ENCODE measurements around the gene SLX9. TPM values are rescaled to one million over a fixed set of nuclear protein-coding genes. Genes with fewer than 3 reads are reported as not detected.

The SLX9 gene
- total and polyA plus RNA-seq, 2 experiments from 2014 or later, result 25.6 to 35.8 TPM

- no peaks in the 10 kb centered on the region for H3K4me1 ChIP-seq (ENCODE audit: insufficient read depth)
- WGBS, 2 experiments (ENCODE audit: low coverage in 1 of 2, low lambda C conversion rate in 2 of 2, missing lambda C conversion rate in 2 of 2), result 71% methylated on average over 21 to 27 of the region's 27 CpGs
- no peak for DNase-seq
- TF ChIP-seq EZH2phosphoT487 (IDR thresholded peaks at IDR 0.05; ENCODE audit: insufficient read depth, low read depth) (no peak), EZH2 (IDR thresholded peaks at IDR 0.05; ENCODE audit: insufficient read depth, poor library complexity, severe bottlenecking) (no peak)
- H3K9me3 ChIP-seq (ENCODE audit: low read depth), result no peaks in the 10 kb centered on the region
- H3K36me3 ChIP-seq (ENCODE audit: low read depth), result no peaks in the 10 kb centered on the region
- H3K27ac ChIP-seq, result no peak overlapping the region
- no peaks in the 10 kb centered on the region for H3K27me3 ChIP-seq (replicated peaks; ENCODE audit: insufficient read depth)
- no peaks in the 10 kb centered on the region; the same call in 1 of the 2 replicates for H3F3A ChIP-seq (ENCODE audit: insufficient read depth)
- no peak overlapping the region for H3K4me2 ChIP-seq (ENCODE audit: unreplicated experiment)
- no peaks in the 10 kb centered on the region for H3K9me2 ChIP-seq (ENCODE audit: insufficient read depth)
- no peaks in the 10 kb centered on the region for H4K20me1 ChIP-seq (ENCODE audit: insufficient read depth)
- H3K4me3 ChIP-seq, result no peak overlapping the region
- H3K9ac ChIP-seq, result no peak overlapping the region
- in situ Hi-C loops (cut with MboI), result no loop called here
- H3K79me2 ChIP-seq (ENCODE audit: insufficient read depth), result no peaks in the 10 kb centered on the region
- no peak overlapping the region for H2AFZ ChIP-seq
These were observed 38.3 kb upstream of the SLX9 start for GRCh38 chr21:44901391-44902074.

DNA sequence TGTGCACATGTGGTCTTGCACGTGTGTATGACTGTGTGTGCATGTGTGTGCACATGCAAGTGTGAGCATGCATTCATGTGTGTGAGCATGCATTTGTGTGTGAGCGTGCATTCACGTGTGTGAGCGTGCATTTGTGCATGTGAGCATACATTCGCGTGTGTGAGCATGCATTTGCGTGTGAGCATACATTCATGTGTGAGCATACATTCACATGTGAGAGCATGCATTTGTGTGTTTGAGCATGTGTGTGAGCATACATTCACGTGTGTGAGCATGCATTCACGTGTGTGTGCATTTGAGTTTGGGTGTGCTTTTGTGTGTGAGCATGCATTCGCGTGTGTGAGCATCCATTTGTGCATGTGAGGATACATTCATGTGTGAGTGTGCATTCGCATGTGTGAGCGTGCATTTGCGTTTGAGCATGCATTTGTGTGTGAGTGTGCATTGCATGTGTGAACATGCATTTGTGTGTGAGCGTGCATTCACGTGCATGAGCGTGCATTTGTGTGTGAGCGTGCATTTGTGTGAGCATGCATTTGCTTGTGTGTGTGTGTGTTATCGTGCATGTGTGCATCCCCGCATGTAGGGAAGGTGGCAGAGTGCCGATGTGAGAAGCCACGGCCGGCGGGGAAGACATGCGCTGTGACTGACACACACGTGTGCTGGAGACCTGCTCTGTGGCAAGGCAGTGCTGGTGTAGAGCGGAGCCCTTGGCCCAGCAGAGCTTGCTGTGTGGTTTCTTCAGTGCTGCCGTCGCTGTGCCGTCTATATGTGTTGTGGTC lies 37.4 kb upstream of the SLX9 start:
- Histone ChIP-seq H2AFZ (no peak overlapping the region), H3K9me2 (ENCODE audit: insufficient read depth) (no peaks in the 10 kb centered on the region), H3K36me3 (ENCODE audit: low read depth) (no peaks in the 10 kb centered on the region), H3K79me2 (ENCODE audit: insufficient read depth) (no peaks in the 10 kb centered on the region), H3K9me3 (ENCODE audit: low read depth) (no peaks in the 10 kb centered on the region), H3K4me1 (ENCODE audit: insufficient read depth) (no peaks in the 10 kb centered on the region), H3F3A (ENCODE audit: insufficient read depth) (no peaks in the 10 kb centered on the region; the same call in 1 of the 2 replicates), H3K9ac (no peak overlapping the region), H3K4me3 (no peak overlapping the region), H3K27me3 (replicated peaks; ENCODE audit: insufficient read depth) (no peaks in the 10 kb centered on the region), H3K27ac (no peak overlapping the region), H3K4me2 (ENCODE audit: unreplicated experiment) (no peak overlapping the region), H4K20me1 (ENCODE audit: insufficient read depth) (no peaks in the 10 kb centered on the region)
- in situ Hi-C loops (cut with MboI), result no loop called here
- TF ChIP-seq EZH2 (IDR thresholded peaks at IDR 0.05; ENCODE audit: insufficient read depth, poor library complexity, severe bottlenecking) (no peak), EZH2phosphoT487 (IDR thresholded peaks at IDR 0.05; ENCODE audit: insufficient read depth, low read depth) (no peak)
- no peak for DNase-seq
- 86% methylated on average over 29 to 30 of the region's 30 CpGs for WGBS, 2 experiments (ENCODE audit: low coverage in 1 of 2, low lambda C conversion rate in 2 of 2, missing lambda C conversion rate in 2 of 2)

DNA sequence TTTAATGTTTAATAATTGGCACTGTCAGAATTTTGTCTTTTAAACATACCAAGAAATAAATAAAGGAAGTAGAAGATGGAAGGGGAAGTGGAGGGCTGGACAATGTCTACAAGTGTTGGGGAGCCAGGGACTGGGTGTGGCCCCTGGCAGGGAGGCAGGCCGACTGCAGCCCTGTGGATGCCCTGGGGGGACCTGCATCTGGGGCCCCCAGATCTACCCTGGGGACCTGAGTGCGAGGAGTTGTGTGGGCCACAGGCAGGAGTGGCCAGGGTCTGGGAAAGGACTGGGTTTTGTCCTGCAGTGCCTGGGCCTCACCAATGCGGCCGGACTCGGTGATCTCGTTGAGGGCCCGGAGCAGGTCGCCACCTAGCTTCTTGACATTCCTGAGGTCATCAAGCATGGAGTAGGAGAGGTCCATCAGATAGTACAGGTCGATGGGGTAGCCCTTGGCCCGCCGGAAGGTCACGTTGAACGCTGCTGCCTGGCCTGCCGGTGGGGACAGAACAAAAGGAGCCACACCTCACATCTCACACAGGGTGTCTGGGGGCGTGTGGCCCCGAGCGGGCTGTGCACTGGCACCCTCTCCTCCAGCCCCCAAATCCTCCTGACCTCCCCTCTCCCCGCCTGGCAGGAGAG lies 36.7 kb upstream of the SLX9 start:
- TF ChIP-seq EZH2phosphoT487 (IDR thresholded peaks at IDR 0.05; ENCODE audit: insufficient read depth, low read depth), result no peak
- Histone ChIP-seq H3K4me3 (no peak overlapping the region), H3K4me2 (ENCODE audit: unreplicated experiment) (no peak overlapping the region), H3K36me3 (ENCODE audit: low read depth) (no peaks in the 10 kb centered on the region), H3K9me2 (ENCODE audit: insufficient read depth) (no peaks in the 10 kb centered on the region), H3K27me3 (replicated peaks; ENCODE audit: insufficient read depth) (no peaks in the 10 kb centered on the region), H3K4me1 (ENCODE audit: insufficient read depth) (no peaks in the 10 kb centered on the region; the same call in 1 of the 2 replicates), H3K9me3 (ENCODE audit: low read depth) (no peaks in the 10 kb centered on the region), H3K79me2 (ENCODE audit: insufficient read depth) (no peaks in the 10 kb centered on the region), H3K9ac (no peak overlapping the region), H2AFZ (no peak overlapping the region), H4K20me1 (ENCODE audit: insufficient read depth) (no peaks in the 10 kb centered on the region), H3K27ac (no peak overlapping the region), H3F3A (ENCODE audit: insufficient read depth) (no peaks in the 10 kb centered on the region; the same call in 1 of the 2 replicates)
- in situ Hi-C loops (cut with MboI), result no loop called here
- 78 to 81% methylated on average over 18 of the region's 18 CpGs for WGBS, 2 experiments (ENCODE audit: low coverage in 1 of 2, low lambda C conversion rate in 2 of 2, missing lambda C conversion rate in 2 of 2)
- DNase-seq, result no peak

DNA sequence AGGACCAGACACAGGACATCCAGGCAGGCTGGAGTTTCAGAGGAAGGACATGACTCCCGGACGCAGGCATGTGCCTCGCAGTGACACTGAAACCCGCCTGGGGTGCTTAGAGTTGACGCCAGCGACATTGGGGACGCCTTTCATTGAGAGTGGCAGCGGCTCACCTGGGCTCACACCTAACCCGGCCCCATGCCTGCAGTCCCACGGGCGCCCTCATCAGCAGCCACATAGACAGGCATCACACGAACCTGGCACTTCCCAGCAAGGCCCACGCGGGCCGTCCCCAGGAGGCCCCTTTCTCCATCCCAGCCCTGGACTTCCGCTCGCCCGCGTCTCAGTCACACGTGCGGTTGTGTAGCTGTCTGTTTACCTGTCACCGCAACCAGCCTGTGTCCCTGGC lies 36.1 kb upstream of the SLX9 start:
- no peaks in the 10 kb centered on the region for H3K9me2 ChIP-seq (ENCODE audit: insufficient read depth)
- H3K4me3 ChIP-seq, result no peak overlapping the region
- no peak for TF ChIP-seq EZH2phosphoT487 (IDR thresholded peaks at IDR 0.05; ENCODE audit: insufficient read depth, low read depth)
- no peak for TF ChIP-seq EZH2 (IDR thresholded peaks at IDR 0.05; ENCODE audit: insufficient read depth, poor library complexity, severe bottlenecking)
- H3K79me2 ChIP-seq (ENCODE audit: insufficient read depth), result no peaks in the 10 kb centered on the region
- no peaks in the 10 kb centered on the region; the same call in 1 of the 2 replicates for H3F3A ChIP-seq (ENCODE audit: insufficient read depth)
- H3K36me3 ChIP-seq (ENCODE audit: low read depth), result no peaks in the 10 kb centered on the region
- H2AFZ ChIP-seq, result no peak overlapping the region
- DNase-seq, result no peak
- no peaks in the 10 kb centered on the region for H3K27me3 ChIP-seq (replicated peaks; ENCODE audit: insufficient read depth)
- no peaks in the 10 kb centered on the region; the same call in 1 of the 2 replicates for H3K4me1 ChIP-seq (ENCODE audit: insufficient read depth)
- 86 to 88% methylated on average over 22 of the region's 22 CpGs for WGBS, 2 experiments (ENCODE audit: low coverage in 1 of 2, low lambda C conversion rate in 2 of 2, missing lambda C conversion rate in 2 of 2)
- in situ Hi-C loops (cut with MboI), result no loop called here
- no peaks in the 10 kb centered on the region for H4K20me1 ChIP-seq (ENCODE audit: insufficient read depth)
- H3K9me3 ChIP-seq (ENCODE audit: low read depth), result no peaks in the 10 kb centered on the region
- H3K4me2 ChIP-seq (ENCODE audit: unreplicated experiment), result no peak overlapping the region
- H3K9ac ChIP-seq, result no peak overlapping the region
- H3K27ac ChIP-seq, result no peak overlapping the region

Measured in GM23248 (cell line).